ENCODE measurements around the gene IGFBP5.

The IGFBP5 gene

GRCh38 chr2:216733046-216733445 is 37.7 kb upstream of the IGFBP5 start:
- no peaks in the 10 kb centered on the region for H3K9me3 ChIP-seq (ENCODE audit: control insufficient read depth, insufficient read depth, low read length)
- H3K4me2 ChIP-seq (ENCODE audit: low read length), result no peak overlapping the region
- TF ChIP-seq CTCF (IDR thresholded peaks at IDR 0.05; ENCODE audit: low read depth, low read length, poor library complexity, severe bottlenecking) (no peak), EZH2phosphoT487 (IDR thresholded peaks at IDR 0.05; ENCODE audit: borderline replicate concordance, low read length) (no peak)
- H3K4me1 ChIP-seq (ENCODE audit: control insufficient read depth, low read length), result no peaks in the 10 kb centered on the region
- no peaks in the 10 kb centered on the region for H3K36me3 ChIP-seq (ENCODE audit: control insufficient read depth, low read length)
- no peak overlapping the region for H3K27ac ChIP-seq (ENCODE audit: low read depth, low read length)
- H3K4me3 ChIP-seq (ENCODE audit: low read length), result no peak overlapping the region
- H3K79me2 ChIP-seq (ENCODE audit: control insufficient read depth, low read length), result no peaks in the 10 kb centered on the region
- H3K9me2 ChIP-seq (replicated peaks; ENCODE audit: control insufficient read depth, low read length), result no peaks in the 10 kb centered on the region
- no peaks in the 10 kb centered on the region; the same call in 1 of the 2 replicates for H3K27me3 ChIP-seq (ENCODE audit: control insufficient read depth, low read length)
- no peaks in the 10 kb centered on the region for H3F3A ChIP-seq (ENCODE audit: control insufficient read depth, insufficient read depth)
- H4K20me1 ChIP-seq (ENCODE audit: control insufficient read depth, insufficient read depth, low read depth, low read length), result no peaks in the 10 kb centered on the region

GRCh38 chr2:216732334-216732733 is 37.0 kb upstream of the IGFBP5 start:
- Histone ChIP-seq H3K27me3 (ENCODE audit: control insufficient read depth, low read length) (no peaks in the 10 kb centered on the region; the same call in 1 of the 2 replicates), H3K36me3 (ENCODE audit: control insufficient read depth, low read length) (no peaks in the 10 kb centered on the region), H3K4me2 (ENCODE audit: low read length) (no peak overlapping the region), H3K9me2 (replicated peaks; ENCODE audit: control insufficient read depth, low read length) (no peaks in the 10 kb centered on the region), H3K27ac (ENCODE audit: low read depth, low read length) (no peak overlapping the region), H4K20me1 (ENCODE audit: control insufficient read depth, insufficient read depth, low read depth, low read length) (no peaks in the 10 kb centered on the region), H3K4me1 (ENCODE audit: control insufficient read depth, low read length) (no peaks in the 10 kb centered on the region), H3K9me3 (ENCODE audit: control insufficient read depth, insufficient read depth, low read length) (no peaks in the 10 kb centered on the region), H3K4me3 (ENCODE audit: low read length) (no peak overlapping the region), H3K79me2 (ENCODE audit: control insufficient read depth, low read length) (no peaks in the 10 kb centered on the region), H3F3A (ENCODE audit: control insufficient read depth, insufficient read depth) (no peaks in the 10 kb centered on the region)
- no peak for TF ChIP-seq CTCF (IDR thresholded peaks at IDR 0.05; ENCODE audit: low read depth, low read length, poor library complexity, severe bottlenecking)
- TF ChIP-seq EZH2phosphoT487 (IDR thresholded peaks at IDR 0.05; ENCODE audit: borderline replicate concordance, low read length), result no peak

- Histone ChIP-seq H3K27ac (ENCODE audit: low read depth, low read length) (no peak overlapping the region), H4K20me1 (ENCODE audit: control insufficient read depth, insufficient read depth, low read depth, low read length) (no peaks in the 10 kb centered on the region), H3F3A (ENCODE audit: control insufficient read depth, insufficient read depth) (no peaks in the 10 kb centered on the region), H3K36me3 (ENCODE audit: control insufficient read depth, low read length) (no peaks in the 10 kb centered on the region), H3K4me3 (ENCODE audit: low read length) (no peak overlapping the region), H3K4me1 (ENCODE audit: control insufficient read depth, low read length) (no peaks in the 10 kb centered on the region), H3K27me3 (ENCODE audit: control insufficient read depth, low read length) (no peaks in the 10 kb centered on the region; the same call in 1 of the 2 replicates), H3K9me2 (replicated peaks; ENCODE audit: control insufficient read depth, low read length) (no peaks in the 10 kb centered on the region), H3K79me2 (ENCODE audit: control insufficient read depth, low read length) (no peaks in the 10 kb centered on the region), H3K4me2 (ENCODE audit: low read length) (no peak overlapping the region), H3K9me3 (ENCODE audit: control insufficient read depth, insufficient read depth, low read length) (no peaks in the 10 kb centered on the region)
- TF ChIP-seq CTCF (IDR thresholded peaks at IDR 0.05; ENCODE audit: low read depth, low read length, poor library complexity, severe bottlenecking) (no peak), EZH2phosphoT487 (IDR thresholded peaks at IDR 0.05; ENCODE audit: borderline replicate concordance, low read length) (no peak)
Observed at GRCh38 chr2:216731465-216731864, 36.1 kb upstream of the IGFBP5 start.

Measured in DOHH2 (cell line).